Cardiac septum (tissue), 1 donor: ENCODE data around the gene ESYT3. TPM values are rescaled to one million over a fixed set of nuclear protein-coding genes. Genes with fewer than 3 reads are reported as not detected.

Experiments
- DNase-seq: peaks from one replicate; pipeline ENCODE4 v3.0.0-alpha.2; 2020; ENCODE audit warnings: low spot score
- intact Hi-C: fragments of 100-400 bp; cut with DNase I; formaldehyde crosslinking; loops from one replicate; pipeline ENCODE4 v1.14.0; 2022
- long read RNA-seq: library from polyadenylated mRNA; unstranded; transcript quantifications from one replicate; pipeline ENCODE4 v2.0.0, GENCODE V29; 2021
- total RNA-seq: library from RNA; stranded (reverse); fragmentation: NEBNext Ultra II Directional; extraction: Animal tissue kit (Norgen Biotek cat#: 25700); gene quantifications from one replicate; pipeline ENCODE4 v1.2.1, GENCODE V29; 2021
- donor health status: DM: no; HTN: no; CAD: no.

The ESYT3 gene
- total RNA-seq = 2.4 TPM
- long read RNA-seq, partial matches to known transcripts = 0 of 1 reads
- long read RNA-seq, other reads (novel, unspliced or antisense) = 1 of 1 reads

- peak; percentile 75 for DNase-seq
- intact Hi-C loops = no loop called here
Measured at GRCh38 chr3:138434276-138434874, at the start of gene ESYT3. Gene ESYT3, plus strand, starts transcription at chr3:138434616. Its CDS starts 183 bp downstream, at chr3:138434799.

- no peak for DNase-seq
- intact Hi-C loops = no loop called here
Measured at GRCh38 chr3:138384976-138385375, 49.4 kb upstream of the ESYT3 start.

- no peak for DNase-seq
- intact Hi-C loops = no loop called here
Measured at GRCh38 chr3:138389144-138389601, 45.2 kb upstream of the ESYT3 start.

- DNase-seq = peak; percentile 75
Measured at GRCh38 chr3:138389841-138390581, 44.4 kb upstream of the ESYT3 start.

GRCh38 chr3:138390582-138390932 is 43.9 kb upstream of the ESYT3 start:
- DNase-seq = no peak
- intact Hi-C loops = no loop called here

More at GRCh38 chr3:138389841-138390581, 44.4 kb upstream of the ESYT3 start:
- intact Hi-C loops = no loop called here

- intact Hi-C loops = no loop called here
- DNase-seq = peak; percentile 60
Measured at GRCh38 chr3:138394156-138394555, 40.3 kb upstream of the ESYT3 start.

GRCh38 chr3:138394686-138395085 is 39.7 kb upstream of the ESYT3 start:
- intact Hi-C loops = loop anchor here (5.0 kb wide), 1 partner anchor 47 kb away; the partner anchor contains the start of gene MRAS
- no peak for DNase-seq

GRCh38 chr3:138395865-138396751 is 38.3 kb upstream of the ESYT3 start:
- DNase-seq = peak; percentile 78
- intact Hi-C loops = loop anchor here (5.0 kb wide), 1 partner anchor 49 kb away; the partner anchor contains the start of gene MRAS

- intact Hi-C loops = loop anchor here (5.0 kb wide), 1 partner anchor 50 kb away; the partner anchor contains the start of gene MRAS
Measured at GRCh38 chr3:138396752-138397410, 37.5 kb upstream of the ESYT3 start.

GRCh38 chr3:138397983-138398382 is 36.4 kb upstream of the ESYT3 start:
- no peak for DNase-seq
- intact Hi-C loops = loop anchor here (5.0 kb wide), 1 partner anchor 51 kb away; the partner anchor contains the start of gene MRAS

More at GRCh38 chr3:138396752-138397410, 37.5 kb upstream of the ESYT3 start:
- DNase-seq = peak; percentile 69

GRCh38 chr3:138398791-138399575 is 35.4 kb upstream of the ESYT3 start:
- intact Hi-C loops = loop anchor here (5.0 kb wide), 1 partner anchor 52 kb away; the partner anchor contains the start of gene MRAS
- DNase-seq = no peak

- DNase-seq = peak; percentile 63
- intact Hi-C loops = loop anchor here (5.0 kb wide), 2 partner anchors 37 to 52 kb away; partner anchors contain the start of gene MRAS
Measured at GRCh38 chr3:138399766-138400165, 34.6 kb upstream of the ESYT3 start.

GRCh38 chr3:138400651-138401070 is 33.8 kb upstream of the ESYT3 start:
- intact Hi-C loops = loop anchor here (5.0 kb wide), 1 partner anchor 38 kb away; no protein-coding TSS in a partner anchor

GRCh38 chr3:138401834-138402233 is 32.6 kb upstream of the ESYT3 start:
- peak; percentile 74 for DNase-seq
- intact Hi-C loops = loop anchor here (5.0 kb wide), 1 partner anchor 40 kb away; no protein-coding TSS in a partner anchor

More at GRCh38 chr3:138400651-138401070, 33.8 kb upstream of the ESYT3 start:
- peak; percentile 56 for DNase-seq

GRCh38 chr3:138404121-138404520 is 30.3 kb upstream of the ESYT3 start:
- intact Hi-C loops = loop anchor here (5.0 kb wide), 1 partner anchor 42 kb away; no protein-coding TSS in a partner anchor
- DNase-seq = peak; percentile 33

GRCh38 chr3:138405001-138405400 is 29.4 kb upstream of the ESYT3 start:
- DNase-seq = peak; percentile 26
- intact Hi-C loops = no loop called here

GRCh38 chr3:138405486-138405885 is 28.9 kb upstream of the ESYT3 start:
- peak; percentile 53 for DNase-seq
- intact Hi-C loops = no loop called here

GRCh38 chr3:138406606-138407005 is 27.8 kb upstream of the ESYT3 start:
- intact Hi-C loops = no loop called here
- DNase-seq = peak; percentile 58
